ENCODE data around the gene SLC46A2. TPM values are rescaled to one million over a fixed set of nuclear protein-coding genes. Genes with fewer than 3 reads are reported as not detected.

SLC46A2 gene
- total and polyA plus RNA-seq, 2 of the 13 experiments (the other 11 are each of a cell fraction or from before 2014, with no cell fraction given) = not detected

DNA sequence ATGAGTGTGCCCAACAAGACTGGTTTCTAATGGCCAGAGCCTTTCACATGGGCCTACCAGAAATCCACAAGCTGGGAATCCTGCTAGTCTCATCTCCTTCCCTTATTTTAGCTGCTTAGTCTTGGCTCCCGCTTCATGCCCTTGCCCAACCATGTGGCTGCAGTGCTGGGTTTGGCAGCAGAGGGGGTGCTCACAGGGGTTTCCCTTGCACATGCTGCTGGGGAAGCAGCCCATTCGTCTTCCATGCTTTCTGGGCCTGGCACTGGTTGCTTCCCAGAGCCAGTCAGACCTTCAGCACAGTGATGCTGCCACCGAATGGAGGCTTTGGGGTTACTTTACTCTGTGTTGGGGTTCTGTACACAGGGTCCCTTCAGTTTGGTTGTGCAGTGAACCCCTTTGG is 26.3 kb downstream of the SLC46A2 start:
- H3K4me3 ChIP-seq (replicated peaks in 1 of 3; ENCODE audit: insufficient read depth in 1 of 3, low read depth in 2 of 3, low read length in 3 of 3) = no peak overlapping the region
- DNase-seq (ENCODE audit: low spot score) (no peak), ATAC-seq (no peak), FAIRE-seq (no peak)
- TF ChIP-seq, protein P1, sequence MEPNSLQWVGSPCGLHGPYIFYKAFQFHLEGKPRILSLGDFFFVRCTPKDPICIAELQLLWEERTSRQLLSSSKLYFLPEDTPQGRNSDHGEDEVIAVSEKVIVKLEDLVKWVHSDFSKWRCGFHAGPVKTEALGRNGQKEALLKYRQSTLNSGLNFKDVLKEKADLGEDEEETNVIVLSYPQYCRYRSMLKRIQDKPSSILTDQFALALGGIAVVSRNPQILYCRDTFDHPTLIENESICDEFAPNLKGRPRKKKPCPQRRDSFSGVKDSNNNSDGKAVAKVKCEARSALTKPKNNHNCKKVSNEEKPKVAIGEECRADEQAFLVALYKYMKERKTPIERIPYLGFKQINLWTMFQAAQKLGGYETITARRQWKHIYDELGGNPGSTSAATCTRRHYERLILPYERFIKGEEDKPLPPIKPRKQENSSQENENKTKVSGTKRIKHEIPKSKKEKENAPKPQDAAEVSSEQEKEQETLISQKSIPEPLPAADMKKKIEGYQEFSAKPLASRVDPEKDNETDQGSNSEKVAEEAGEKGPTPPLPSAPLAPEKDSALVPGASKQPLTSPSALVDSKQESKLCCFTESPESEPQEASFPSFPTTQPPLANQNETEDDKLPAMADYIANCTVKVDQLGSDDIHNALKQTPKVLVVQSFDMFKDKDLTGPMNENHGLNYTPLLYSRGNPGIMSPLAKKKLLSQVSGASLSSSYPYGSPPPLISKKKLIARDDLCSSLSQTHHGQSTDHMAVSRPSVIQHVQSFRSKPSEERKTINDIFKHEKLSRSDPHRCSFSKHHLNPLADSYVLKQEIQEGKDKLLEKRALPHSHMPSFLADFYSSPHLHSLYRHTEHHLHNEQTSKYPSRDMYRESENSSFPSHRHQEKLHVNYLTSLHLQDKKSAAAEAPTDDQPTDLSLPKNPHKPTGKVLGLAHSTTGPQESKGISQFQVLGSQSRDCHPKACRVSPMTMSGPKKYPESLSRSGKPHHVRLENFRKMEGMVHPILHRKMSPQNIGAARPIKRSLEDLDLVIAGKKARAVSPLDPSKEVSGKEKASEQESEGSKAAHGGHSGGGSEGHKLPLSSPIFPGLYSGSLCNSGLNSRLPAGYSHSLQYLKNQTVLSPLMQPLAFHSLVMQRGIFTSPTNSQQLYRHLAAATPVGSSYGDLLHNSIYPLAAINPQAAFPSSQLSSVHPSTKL (CRISPR knock-in tag; IDR thresholded peaks at IDR 0.05) = no peak
- no peak for TF ChIP-seq HMG20B (CRISPR knock-in tag; conservative IDR thresholded peaks at IDR 0.05)
- no peak for TF ChIP-seq ZNF615 (CRISPR knock-in tag; IDR thresholded peaks at IDR 0.05; ENCODE audit: borderline replicate concordance)
- no peak for TF ChIP-seq HNRNPH1 (optimal IDR thresholded peaks at IDR 0.05; ENCODE audit: low read depth, low read length)
- TF ChIP-seq ZNF512B (CRISPR knock-in tag; IDR thresholded peaks at IDR 0.05; ENCODE audit: borderline replicate concordance) = no peak
- no peak for TF ChIP-seq CSRNP1 (CRISPR knock-in tag; IDR thresholded peaks at IDR 0.05)
- no peak for TF ChIP-seq ZNF281 (CRISPR knock-in tag; IDR thresholded peaks at IDR 0.05; ENCODE audit: borderline replicate concordance)
- TF ChIP-seq ZNF556 (CRISPR knock-in tag; IDR thresholded peaks at IDR 0.05; ENCODE audit: borderline replicate concordance) = no peak
- TF ChIP-seq ATF7-NPFF (CRISPR knock-in tag; IDR thresholded peaks at IDR 0.05; ENCODE audit: low read depth) = no peak
- no peak for TF ChIP-seq SNAPC2 (CRISPR knock-in tag; IDR thresholded peaks at IDR 0.05)
- TF ChIP-seq, protein P2, sequence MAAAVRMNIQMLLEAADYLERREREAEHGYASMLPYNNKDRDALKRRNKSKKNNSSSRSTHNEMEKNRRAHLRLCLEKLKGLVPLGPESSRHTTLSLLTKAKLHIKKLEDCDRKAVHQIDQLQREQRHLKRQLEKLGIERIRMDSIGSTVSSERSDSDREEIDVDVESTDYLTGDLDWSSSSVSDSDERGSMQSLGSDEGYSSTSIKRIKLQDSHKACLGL (CRISPR knock-in tag; IDR thresholded peaks at IDR 0.05) = no peak
- ChIA-PET POLR2A (no interaction called here), CTCF (ENCODE audit: low intra/inter-chr PET ratio, low total read pairs) (no interaction called here)
- H4K20me1 ChIP-seq (ENCODE audit: insufficient read depth, low read length) = no peaks in the 10 kb centered on the region
- H3K9ac ChIP-seq (ENCODE audit: insufficient read depth, low read depth, low read length) = no peak overlapping the region
- no peaks in the 10 kb centered on the region for H3K9me3 ChIP-seq (ENCODE audit: low read length)
- H3K4me1 ChIP-seq (ENCODE audit: insufficient read depth, low read length) = peaks cover 34% of the 10 kb centered on the region
- H2AFZ ChIP-seq (ENCODE audit: low read length) = no peak overlapping the region
- intact Hi-C loops (cut with micrococcal nuclease; ENCODE audit: unreplicated experiment) = no loop called here
- whole genome bisulfite sequencing (ENCODE audit: low lambda C conversion rate) = 100% methylated on average over 2 of the region's 3 CpGs
- H3K27me3 ChIP-seq (ENCODE audit: control insufficient read depth in 1 of 2, insufficient read depth in 2 of 2, low read length in 2 of 2) = no peaks in the 10 kb centered on the region
- peaks cover 1 to 9% of the 10 kb centered on the region in 2 experiments; a peak in 3 of 5 replicates for H3K36me3 ChIP-seq (replicated peaks in 1 of 2; ENCODE audit: control insufficient read depth in 1 of 2, insufficient read depth in 2 of 2, low read length in 2 of 2)
- no peak overlapping the region for H3K4me2 ChIP-seq (ENCODE audit: low read depth, low read length)
- BruUV-seq (replicated peaks) = no TSS peak
- no peak overlapping the region for H3K27ac ChIP-seq (ENCODE audit: extremely low read length, insufficient read depth, low read length)
- in situ Hi-C loops (cut with HindIII; ENCODE audit: extremely low pct_ligation_motif_present, low pct_unique_long_range_greater_than_20kb) = no loop called here
- H3K79me2 ChIP-seq (ENCODE audit: insufficient read depth, low read length) = no peaks in the 10 kb centered on the region
